Measurements from ENCODE around the gene DYNLT2.
A peak's percentile ranks its signal among the peaks of the same experiment; 100 is the strongest.

The DYNLT2 gene

GRCh38 chr6:169726963-169727362 lies 24.4 kb downstream of the DYNLT2 start:
- in situ Hi-C loops (cut with HindIII; ENCODE audit: low pct_ligation_motif_present, low sequenced_read_pairs): no loop called here
- no peaks in the 10 kb centered on the region for H3K36me3 ChIP-seq (replicated peaks)
- DNase-seq: no peak
- no peaks in the 10 kb centered on the region for H3K27me3 ChIP-seq (replicated peaks)
- no peak for TF ChIP-seq CTCF (IDR thresholded peaks at IDR 0.05; ENCODE audit: low read depth, low read length, missing control alignments)
- no peak overlapping the region for H3K4me3 ChIP-seq (ENCODE audit: low read depth, low read length)
- H3K27ac ChIP-seq: no peak overlapping the region

GRCh38 chr6:169726049-169726400 lies 25.3 kb downstream of the DYNLT2 start:
- Histone ChIP-seq H3K27me3 (replicated peaks) (no peaks in the 10 kb centered on the region), H3K36me3 (replicated peaks) (no peaks in the 10 kb centered on the region), H3K27ac (no peak overlapping the region), H3K4me3 (ENCODE audit: low read depth, low read length) (no peak overlapping the region)
- in situ Hi-C loops (cut with HindIII; ENCODE audit: low pct_ligation_motif_present, low sequenced_read_pairs): no loop called here
- no peak for TF ChIP-seq CTCF (IDR thresholded peaks at IDR 0.05; ENCODE audit: low read depth, low read length, missing control alignments)
- DNase-seq: no peak

GRCh38 chr6:169725125-169726048 lies 26.0 kb downstream of the DYNLT2 start:
- H3K27ac ChIP-seq: peak overlapping the region; percentile 47
- H3K27me3 ChIP-seq (replicated peaks): no peaks in the 10 kb centered on the region
- no peak for TF ChIP-seq CTCF (IDR thresholded peaks at IDR 0.05; ENCODE audit: low read depth, low read length, missing control alignments)
- peak; percentile 79 for DNase-seq
- H3K4me3 ChIP-seq (ENCODE audit: low read depth, low read length): peak overlapping the region; percentile 68
- in situ Hi-C loops (cut with HindIII; ENCODE audit: low pct_ligation_motif_present, low sequenced_read_pairs): no loop called here
- H3K36me3 ChIP-seq (replicated peaks): no peaks in the 10 kb centered on the region

- H3K4me3 ChIP-seq (ENCODE audit: low read depth, low read length): peak within 1 kb of the TSS; percentile 72
- no peaks in the 10 kb centered on the region for H3K27me3 ChIP-seq (replicated peaks)
- peak within 1 kb of the TSS; percentile 65 for H3K27ac ChIP-seq
- in situ Hi-C loops (cut with HindIII; ENCODE audit: low pct_ligation_motif_present, low sequenced_read_pairs): no loop called here
- TF ChIP-seq CTCF (IDR thresholded peaks at IDR 0.05; ENCODE audit: low read depth, low read length, missing control alignments): no peak
- DNase-seq: no peak
- no peaks in the 10 kb centered on the region for H3K36me3 ChIP-seq (replicated peaks)
Observed at GRCh38 chr6:169724494-169725124, 26.8 kb downstream of the DYNLT2 start, which contains the start of gene PHF10. Gene PHF10, minus strand, starts transcription at chr6:169724500. Its CDS starts 569 bp downstream, at chr6:169723931.

GRCh38 chr6:169723991-169724493 lies 27.3 kb downstream of the DYNLT2 start:
- no peaks in the 10 kb centered on the region for H3K27me3 ChIP-seq (replicated peaks)
- in situ Hi-C loops (cut with HindIII; ENCODE audit: low pct_ligation_motif_present, low sequenced_read_pairs): no loop called here

More at GRCh38 chr6:169723991-169724493, 27.3 kb downstream of the DYNLT2 start:
- H3K27ac ChIP-seq: peak overlapping the region; percentile 50
- H3K36me3 ChIP-seq (replicated peaks): no peaks in the 10 kb centered on the region
- H3K4me3 ChIP-seq (ENCODE audit: low read depth, low read length): peak overlapping the region; percentile 72
- TF ChIP-seq CTCF (IDR thresholded peaks at IDR 0.05; ENCODE audit: low read depth, low read length, missing control alignments): no peak
- no peak for DNase-seq

Data from brain microvascular endothelial cell (primary cell).